Ovary (tissue), 9 donors: ENCODE results near the gene DSCAML1. TPM values are rescaled to one million over a fixed set of nuclear protein-coding genes. Genes with fewer than 3 reads are reported as not detected.

ENCODE experiments used
- DNase-seq, 5 donors: peaks; one replicate each; pipeline ENCODE4 v3.0.0-alpha.2; 2019 to 2020
- H3K27ac ChIP-seq, 2 donors: fragments of 200-600 bp; one replicate each; pipeline versions ENCODE4 v1.5.1 to v1.8.0; 2019 to 2022
- H3K27me3 ChIP-seq: fragments of 200-600 bp; one replicate; pipeline ENCODE4 v1.8.0; 2022
- H3K36me3 ChIP-seq: fragments of 200-600 bp; sonication (generic); one replicate; pipeline ENCODE4 v1.5.1; 2019
- H3K4me1 ChIP-seq: one replicate; pipeline ENCODE4 v1.8.1; 2013; ENCODE audit warnings: mild to moderate bottlenecking, moderate library complexity; ENCODE audit not compliant: insufficient read depth
- H3K4me3 ChIP-seq: fragments of 200-600 bp; sonication (generic); one replicate; pipeline ENCODE4 v1.5.1; 2017
- H3K9me3 ChIP-seq, 2 donors: fragments of 200-600 bp in 1 of 2; sonication (generic) in 1 of 2; one replicate each; pipeline versions ENCODE4 v1.5.1 to v1.8.1; 2013 to 2019; ENCODE audit warnings: mild to moderate bottlenecking in 1 of 2, moderate library complexity in 1 of 2
- CTCF ChIP-seq, 3 donors: fragments of 450-650 bp in 2 of 3; fragments of 200-600 bp in 1 of 3; IDR thresholded peaks; one replicate each; pipeline versions ENCODE4 v1.5.1 to v1.8.0; 2016 to 2022; ENCODE audit warnings: antibody characterized with exemption in 3 of 3, mild to moderate bottlenecking in 1 of 3
- EP300 ChIP-seq: sonication (generic); formaldehyde crosslinking; IDR thresholded peaks from one replicate; pipeline ENCODE4 v1.6.1; 2017; ENCODE audit warnings: antibody characterized with exemption
- POLR2A ChIP-seq: fragments of 450-650 bp; IDR thresholded peaks from one replicate; pipeline ENCODE4 v1.6.1; 2017; ENCODE audit warnings: antibody characterized with exemption, mild to moderate bottlenecking, moderate library complexity
- WGBS, 3 donors: extraction: QIAGEN DNeasy Blood & Tissue Kit in 1 of 3; methylation state at CpG; one replicate each; pipeline versions ENCODE4 v1.1.5 to v1.1.7; 2013 to 2017; 5-methylcytosine and 5-hydroxymethylcytosine counted together
- intact Hi-C, 4 donors: fragments of 100-400 bp; cut with DNase I; formaldehyde crosslinking; loops; one replicate each; pipeline versions ENCODE4 v1.11.0 to v1.15.1; 2022 to 2023
- polyA plus RNA-seq, 2 donors: library from polyadenylated mRNA; stranded (reverse); fragments of 200-250 nt in 1 of 2; fragments of 350-450 nt in 1 of 2; fragmentation: Illumina TruSeq in 1 of 2; extraction: RNeasy Lipid Tissue Mini Kit (QIAGEN cat#74804) in 1 of 2; gene quantifications; one replicate each; pipeline ENCODE4 v1.2.3, GENCODE V29; 2013 to 2014
- total RNA-seq, 7 donors: library from RNA; depleted of rRNA in 2 of 7; stranded (reverse); fragments of >200 nt in 2 of 7; fragmentation: NEBNext Ultra II Directional in 3 of 7; extraction: Animal tissue kit (Norgen Biotek cat#: 25700) in 3 of 7; gene quantifications; one replicate each; pipeline versions ENCODE4 v1.1.0 to v1.2.4, GENCODE V29; 2016 to 2023
- donor health status: DM: no; HTN: no; CAD: no; lungs with moderate emphysema.
- donor health status: DM: no; HTN: no; CAD: no.
- donor health status: Bipolar disorder and iron deficiency.
- donor health status: DM: yes; HTN: yes; CAD: no.
- donor health status: DM: no; HTN: no; CAD: no.
- donor health status: DM: yes; HTN: yes; CAD: no.

The DSCAML1 gene
- total and polyA plus RNA-seq, 9 donors: 0.77 to 16.5 (median 10.6) TPM

GRCh38 chr11:117817368-117818040 lies 20.5 kb upstream of the DSCAML1 start:
- peak; percentile 80 to 91 (median 90) for DNase-seq
- H3K4me3 ChIP-seq: no peak overlapping the region
- no peaks in the 10 kb centered on the region for H3K36me3 ChIP-seq
- H3K4me1 ChIP-seq: peaks cover 3% of the 10 kb centered on the region
- H3K27me3 ChIP-seq: no peaks in the 10 kb centered on the region
- H3K9me3 ChIP-seq: no peaks in the 10 kb centered on the region
- intact Hi-C loops: loop anchor here in 3 of 4 donors (5.0 kb wide), 3 partner anchors 130 to 390 kb away; no protein-coding TSS in a partner anchor
- no peak for TF ChIP-seq EP300
- TF ChIP-seq CTCF (IDR thresholded peaks at IDR 0.05): peak; percentile 90 to 98 (median 96)
- H3K27ac ChIP-seq: no peak overlapping the region
- 11 to 13% (median 12%) methylated on average over 19 of the region's 19 CpGs for WGBS, 3 donors

GRCh38 chr11:117816846-117817367 lies 19.9 kb upstream of the DSCAML1 start:
- WGBS, 3 donors: 86 to 90% (median 87%) methylated on average over 3 to 5 of the region's 5 CpGs
- no peak overlapping the region for H3K4me3 ChIP-seq
- intact Hi-C loops: loop anchor here in 3 of 4 donors (5.0 kb wide), 3 partner anchors 130 to 390 kb away; no protein-coding TSS in a partner anchor
- H3K27me3 ChIP-seq: no peaks in the 10 kb centered on the region
- H3K36me3 ChIP-seq: no peaks in the 10 kb centered on the region
- H3K27ac ChIP-seq: no peak overlapping the region
- no peak for TF ChIP-seq EP300
- no peak for TF ChIP-seq POLR2A
- TF ChIP-seq CTCF (IDR thresholded peaks at IDR 0.05): no peak
- no peaks in the 10 kb centered on the region for H3K9me3 ChIP-seq
- H3K4me1 ChIP-seq: peaks cover 3% of the 10 kb centered on the region
- peak in 2 of 5 donors; percentile 23 to 37 for DNase-seq

GRCh38 chr11:117816151-117816741 lies 19.2 kb upstream of the DSCAML1 start:
- DNase-seq: peak in 1 of 5 donors; percentile 40
- peaks cover 3% of the 10 kb centered on the region for H3K4me1 ChIP-seq

More at GRCh38 chr11:117816151-117816741, 19.2 kb upstream of the DSCAML1 start:
- no peaks in the 10 kb centered on the region for H3K9me3 ChIP-seq
- no peak overlapping the region for H3K27ac ChIP-seq
- no peaks in the 10 kb centered on the region for H3K27me3 ChIP-seq
- TF ChIP-seq EP300: no peak
- TF ChIP-seq POLR2A: no peak
- no peak for TF ChIP-seq CTCF (IDR thresholded peaks at IDR 0.05)
- intact Hi-C loops: loop anchor here in 3 of 4 donors (5.0 kb wide), 3 partner anchors 131 to 389 kb away; no protein-coding TSS in a partner anchor
- no peak overlapping the region for H3K4me3 ChIP-seq
- H3K36me3 ChIP-seq: no peaks in the 10 kb centered on the region
- WGBS, 3 donors: 50 to 74% (median 72%) methylated on average over 20 of the region's 20 CpGs
